DND-41 (cell line): ENCODE measurements around the gene ZNF653.

Source experiments
- CTCF ChIP-seq: IDR thresholded peaks from 2 replicates; pipeline ENCODE4 v1.5.1; 2012; ENCODE audit warnings: borderline replicate concordance, low read length, moderate library complexity, mild to moderate bottlenecking; ENCODE audit not compliant: poor library complexity, severe bottlenecking; ENCODE audit errors: extremely low read depth
- EZH2 ChIP-seq: IDR thresholded peaks from 3 replicates; pipeline ENCODE4 v1.6.1; 2012; ENCODE audit warnings: borderline replicate concordance, low read depth, mild to moderate bottlenecking, moderate library complexity, low read length, inconsistent platforms; ENCODE audit not compliant: severe bottlenecking

- TF ChIP-seq CTCF (no peak), EZH2 (no peak)
These were observed 8.3 kb upstream of the ZNF653 start for GRCh38 chr19:11513946-11514345.
